Activated CD8-positive, alpha-beta T cell treated with anti-CD3 and anti-CD28 coated beads for 36 hours (primary cell): ENCODE data around the gene SLC25A15. TPM values are rescaled to one million over a fixed set of nuclear protein-coding genes. Genes with fewer than 3 reads are reported as not detected.
A peak's percentile ranks its signal among the peaks of the same experiment; 100 is the strongest.
"Not testable (repeated sequence)": the region's sequence is repeated elsewhere in the genome, so short reads cannot be mapped to it uniquely, and the experiment has no call there.

Experiments used
- ATAC-seq: fragments of 200-7000 bp; cut with Tn5 transposase; one replicate; pipeline ENCODE4 v1.10.0; 2021; ENCODE audit warnings: mild to moderate bottlenecking, moderate library complexity
- CTCF ChIA-PET: fragments of 350-600 bp; sonication (Branson Sonifier 250); formaldehyde crosslinking; loops from one replicate; lab custom pipeline; 2021; ENCODE audit warnings: antibody characterized with exemption; lab: Charles Lee
- POLR2A ChIA-PET: fragments of 350-600 bp; sonication (Branson Sonifier 250); formaldehyde crosslinking; loops from one replicate; lab custom pipeline; 2021; ENCODE audit warnings: antibody characterized with exemption; lab: Charles Lee
- DNase-seq: peaks from one replicate; pipeline ENCODE4 v3.0.0-alpha.2; 2020
- H3K27ac Mint-ChIP-seq: one replicate; pipeline ENCODE4 v1.8.0; 2021; ENCODE audit warnings: mild to moderate bottlenecking, mixed read lengths
- H3K27me3 Mint-ChIP-seq: one replicate; pipeline ENCODE4 v1.8.0; 2021; ENCODE audit warnings: mixed read lengths
- H3K36me3 Mint-ChIP-seq: one replicate; pipeline ENCODE4 v1.8.0; 2021; ENCODE audit warnings: low read depth, mixed read lengths
- H3K4me1 Mint-ChIP-seq: one replicate; pipeline ENCODE4 v1.8.0; 2021; ENCODE audit warnings: low read depth, mixed read lengths
- H3K4me3 Mint-ChIP-seq: one replicate; pipeline ENCODE4 v1.8.0; 2021; ENCODE audit warnings: mild to moderate bottlenecking, moderate library complexity, mixed read lengths
- H3K9me3 Mint-ChIP-seq: one replicate; pipeline ENCODE4 v1.8.0; 2021; ENCODE audit warnings: mixed read lengths
- intact Hi-C: fragments of 100-400 bp; cut with micrococcal nuclease; formaldehyde crosslinking; loops from one replicate; pipeline ENCODE4 v1.10.0; 2022
- total RNA-seq, 2 experiments: library from RNA; stranded (reverse); gene quantifications; one replicate each; pipeline ENCODE4 v1.2.3, GENCODE V29; 2021
- TF ChIP-seq, protein P1 (sequence below): fragments of 200-600 bp; IDR thresholded peaks from one replicate; pipeline ENCODE4 v1.8.0; 2022; ENCODE audit warnings: antibody characterized with exemption, mild to moderate bottlenecking

The SLC25A15 gene
- total RNA-seq, 2 experiments from 2014 or later, result 23.2 to 24.6 TPM

- Mint-ChIP-seq H3K9me3 (no peaks in the 10 kb centered on the region), H3K4me3 (no peak overlapping the region), H3K4me1 (peaks cover 25% of the 10 kb centered on the region), H3K27ac (no peak overlapping the region), H3K36me3 (peaks cover 2% of the 10 kb centered on the region), H3K27me3 (no peaks in the 10 kb centered on the region)
- intact Hi-C loops, result no loop called here
- ChIA-PET CTCF (no interaction called here), POLR2A (no interaction called here)
- ATAC-seq, result no peak
- TF ChIP-seq, protein P1, sequence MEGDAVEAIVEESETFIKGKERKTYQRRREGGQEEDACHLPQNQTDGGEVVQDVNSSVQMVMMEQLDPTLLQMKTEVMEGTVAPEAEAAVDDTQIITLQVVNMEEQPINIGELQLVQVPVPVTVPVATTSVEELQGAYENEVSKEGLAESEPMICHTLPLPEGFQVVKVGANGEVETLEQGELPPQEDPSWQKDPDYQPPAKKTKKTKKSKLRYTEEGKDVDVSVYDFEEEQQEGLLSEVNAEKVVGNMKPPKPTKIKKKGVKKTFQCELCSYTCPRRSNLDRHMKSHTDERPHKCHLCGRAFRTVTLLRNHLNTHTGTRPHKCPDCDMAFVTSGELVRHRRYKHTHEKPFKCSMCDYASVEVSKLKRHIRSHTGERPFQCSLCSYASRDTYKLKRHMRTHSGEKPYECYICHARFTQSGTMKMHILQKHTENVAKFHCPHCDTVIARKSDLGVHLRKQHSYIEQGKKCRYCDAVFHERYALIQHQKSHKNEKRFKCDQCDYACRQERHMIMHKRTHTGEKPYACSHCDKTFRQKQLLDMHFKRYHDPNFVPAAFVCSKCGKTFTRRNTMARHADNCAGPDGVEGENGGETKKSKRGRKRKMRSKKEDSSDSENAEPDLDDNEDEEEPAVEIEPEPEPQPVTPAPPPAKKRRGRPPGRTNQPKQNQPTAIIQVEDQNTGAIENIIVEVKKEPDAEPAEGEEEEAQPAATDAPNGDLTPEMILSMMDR, result no peak
- DNase-seq, result no peak
Measured at GRCh38 chr13:40781717-40782116, 7.7 kb upstream of the SLC25A15 start.

DNA sequence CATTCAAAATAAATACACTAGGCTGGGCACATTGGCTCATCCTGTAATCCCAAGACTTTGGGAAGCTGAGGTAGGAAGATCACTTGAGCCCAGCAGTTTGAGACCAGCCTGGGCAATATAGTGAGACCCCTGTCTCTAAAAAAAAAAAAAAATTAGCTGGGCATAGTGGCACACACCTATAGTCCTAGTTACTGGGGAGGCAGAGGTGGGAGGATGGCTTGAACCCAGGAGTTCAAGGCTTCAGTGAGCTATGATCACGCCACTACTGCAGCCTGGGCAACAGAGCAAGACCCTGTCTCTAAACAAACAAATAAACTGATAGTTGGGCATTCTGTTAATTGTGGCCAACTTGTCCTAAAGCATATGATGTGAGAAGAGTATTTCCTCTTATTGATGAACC, 6.4 kb upstream of the SLC25A15 start:
- ChIA-PET CTCF (interaction anchor here (0.6 kb wide), 1 partner anchor 190 kb away, joined by 4 read pairs; no protein-coding TSS in a partner anchor), POLR2A (interaction anchor here (0.9 kb wide), 1 partner anchor 10 kb away, joined by 3 read pairs; no protein-coding TSS in a partner anchor)
- H3K9me3 Mint-ChIP-seq, H3K4me3 Mint-ChIP-seq, intact Hi-C loops, H3K27me3 Mint-ChIP-seq, H3K27ac Mint-ChIP-seq, ATAC-seq, DNase-seq, H3K36me3 Mint-ChIP-seq: not testable (repeated sequence)
- H3K4me1 Mint-ChIP-seq, result peaks cover 25% of the 10 kb centered on the region

DNA sequence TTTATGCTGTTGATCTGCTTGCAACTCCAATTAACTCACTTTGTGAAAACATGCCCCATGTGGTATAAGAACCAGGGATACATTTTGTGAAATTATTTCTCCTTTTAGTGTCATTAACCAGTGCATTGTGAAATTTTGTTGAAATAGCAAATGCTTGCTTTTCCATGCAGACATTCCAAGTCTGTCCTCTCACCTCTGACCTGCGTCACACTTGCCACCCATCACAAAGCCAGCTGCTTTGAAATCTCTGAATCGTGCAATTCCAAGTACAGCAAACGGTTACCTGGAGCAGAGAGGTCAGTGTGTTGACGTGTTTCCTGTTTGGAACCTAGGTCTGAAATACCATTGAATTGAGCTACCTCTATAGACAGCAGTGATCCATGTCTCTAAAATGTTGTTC, 4.9 kb upstream of the SLC25A15 start:
- Mint-ChIP-seq H3K4me3 (no peak overlapping the region), H3K9me3 (no peaks in the 10 kb centered on the region), H3K27ac (no peak overlapping the region), H3K4me1 (peaks cover 21% of the 10 kb centered on the region), H3K36me3 (peaks cover 2% of the 10 kb centered on the region), H3K27me3 (no peaks in the 10 kb centered on the region)
- DNase-seq (no peak), ATAC-seq (no peak)
- intact Hi-C loops, result no loop called here
- ChIA-PET POLR2A (no interaction called here), CTCF (no interaction called here)
- TF ChIP-seq, protein P1, result no peak

DNA sequence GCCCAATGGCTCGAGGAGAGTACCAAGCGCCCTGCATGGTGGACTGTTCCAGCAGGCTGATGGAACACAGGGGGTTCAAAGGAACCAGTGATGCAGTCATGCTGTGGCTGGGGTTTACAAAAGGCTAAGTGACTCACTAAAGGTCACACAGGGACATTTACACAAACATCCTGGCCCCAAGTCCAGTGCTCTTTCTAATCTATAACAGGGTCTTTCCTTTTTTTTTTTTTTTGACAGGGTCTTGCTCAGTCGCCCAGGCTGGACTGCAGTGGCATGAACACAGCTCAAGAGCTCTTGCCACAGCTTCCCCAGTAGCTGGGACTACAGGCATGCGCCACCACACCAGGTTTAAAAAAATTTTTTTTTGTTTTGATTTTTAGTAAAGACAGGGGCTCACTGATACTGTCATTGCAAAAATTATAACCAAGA, 2.8 kb upstream of the SLC25A15 start:
- intact Hi-C loops, result no loop called here
- ATAC-seq, result peak; percentile 73
- peaks cover 28% of the 10 kb centered on the region for H3K4me1 Mint-ChIP-seq
- ChIA-PET POLR2A (interaction anchor here (2.7 kb wide), 1 partner anchor 9 kb away, joined by 14 read pairs; no protein-coding TSS in a partner anchor), CTCF (interaction anchor here (0.6 to 5.5 kb wide), 3 partner anchors 10 to 118 kb away, joined by 3 to 34 read pairs (median 3); no protein-coding TSS in a partner anchor)
- H3K36me3 Mint-ChIP-seq, result peaks cover 4% of the 10 kb centered on the region
- H3K27ac Mint-ChIP-seq, result peak overlapping the region; percentile 80
- DNase-seq, result peak; percentile 73
- H3K27me3 Mint-ChIP-seq, result no peaks in the 10 kb centered on the region
- H3K9me3 Mint-ChIP-seq, result no peaks in the 10 kb centered on the region
- TF ChIP-seq, protein P1, result no peak
- peak overlapping the region; percentile 6 for H3K4me3 Mint-ChIP-seq

DNA sequence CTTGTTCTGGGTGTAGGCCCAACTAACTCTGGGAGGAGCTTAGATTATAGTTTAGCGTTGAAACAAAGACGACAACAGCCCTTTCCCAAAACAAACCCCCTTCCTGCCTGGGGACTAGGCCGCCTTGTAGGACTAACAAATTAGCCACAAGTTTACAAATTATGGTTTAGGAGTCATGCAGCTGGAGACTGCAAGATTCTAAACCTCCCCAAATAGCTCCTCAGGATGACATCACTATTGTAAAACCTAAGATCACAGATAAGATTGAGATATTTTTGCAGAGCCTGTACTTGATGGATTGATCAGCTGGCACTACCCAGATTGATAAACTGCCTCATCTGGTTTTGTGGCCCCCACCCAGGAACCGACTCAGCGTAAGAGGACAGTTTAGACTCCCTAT, 2.3 kb upstream of the SLC25A15 start:
- TF ChIP-seq, protein P1, result no peak
- ATAC-seq, result no peak
- POLR2A ChIA-PET, result interaction anchor here (2.7 kb wide), 1 partner anchor 10 kb away, joined by 14 read pairs; no protein-coding TSS in a partner anchor
- intact Hi-C loops, result no loop called here
- H3K4me3 Mint-ChIP-seq, result peak overlapping the region; percentile 83
- DNase-seq, result peak; percentile 25
- peaks cover 4% of the 10 kb centered on the region for H3K36me3 Mint-ChIP-seq
- CTCF ChIA-PET, result interaction anchor here (0.6 to 5.5 kb wide), 3 partner anchors 10 to 119 kb away, joined by 3 to 34 read pairs (median 3); no protein-coding TSS in a partner anchor
- H3K4me1 Mint-ChIP-seq, result peaks cover 32% of the 10 kb centered on the region
- peak overlapping the region; percentile 80 for H3K27ac Mint-ChIP-seq
- H3K27me3 Mint-ChIP-seq, result no peaks in the 10 kb centered on the region
- no peaks in the 10 kb centered on the region for H3K9me3 Mint-ChIP-seq

- intact Hi-C loops, H3K9me3 Mint-ChIP-seq, H3K27me3 Mint-ChIP-seq, ATAC-seq: not testable (repeated sequence)
- POLR2A ChIA-PET, result interaction anchor here (0.6 to 2.8 kb wide), 8 partner anchors 9 to 1732 kb away, joined by 3 to 15 read pairs (median 4); no protein-coding TSS in a partner anchor
- peak; percentile 45 for DNase-seq
- H3K4me1 Mint-ChIP-seq, result peaks cover 38% of the 10 kb centered on the region
- H3K4me3 Mint-ChIP-seq, result peak overlapping the region; percentile 83
- peaks cover 11% of the 10 kb centered on the region for H3K36me3 Mint-ChIP-seq
- H3K27ac Mint-ChIP-seq, result peak overlapping the region; percentile 90
- CTCF ChIA-PET, result interaction anchor here (1.0 to 5.5 kb wide), 3 partner anchors 9 to 22 kb away, joined by 3 to 34 read pairs (median 9); no protein-coding TSS in a partner anchor
Measured at GRCh38 chr13:40788540-40789274, 704 bp upstream of the SLC25A15 start.
